Neural progenitor cell (in vitro differentiated cells): ENCODE measurements around the gene SBK2. TPM values are rescaled to one million over a fixed set of nuclear protein-coding genes. Genes with fewer than 3 reads are reported as not detected.

Experiments used
- DNase-seq: peaks from one replicate; pipeline ENCODE4 v3.0.0-alpha.2; 2016; ENCODE audit warnings: low spot score
- H2AFZ ChIP-seq: fragments of 200-600 bp; sonication (generic); replicated peaks from 2 replicates; pipeline ENCODE4 v1.6.1; 2016; ENCODE audit warnings: antibody characterized with exemption
- H3F3A ChIP-seq: fragments of 200-600 bp; sonication (generic); 2 replicates; pipeline ENCODE4 v1.6.1; 2016; ENCODE audit warnings: antibody characterized with exemption, low read depth
- H3K27ac ChIP-seq: fragments of 200-600 bp; sonication (generic); 2 replicates; pipeline ENCODE4 v1.5.1; 2016; ENCODE audit warnings: mild to moderate bottlenecking
- H3K27me3 ChIP-seq: fragments of 200-600 bp; sonication (generic); 2 replicates; pipeline ENCODE4 v1.6.1; 2016; ENCODE audit warnings: mild to moderate bottlenecking, moderate library complexity
- H3K36me3 ChIP-seq: fragments of 200-600 bp; sonication (generic); 2 replicates; pipeline ENCODE4 v1.5.1; 2016
- H3K4me1 ChIP-seq: fragments of 200-600 bp; sonication (generic); 2 replicates; pipeline ENCODE4 v1.6.1; 2016; ENCODE audit warnings: mixed run types
- H3K4me2 ChIP-seq: fragments of 200-600 bp; sonication (generic); 2 replicates; pipeline ENCODE4 v1.6.1; 2016
- H3K4me3 ChIP-seq: fragments of 200-600 bp; sonication (generic); 2 replicates; pipeline ENCODE4 v1.5.1; 2016
- H3K79me2 ChIP-seq: fragments of 200-600 bp; sonication (generic); 2 replicates; pipeline ENCODE4 v1.6.1; 2016; ENCODE audit warnings: low read depth
- H3K9ac ChIP-seq: fragments of 200-600 bp; sonication (generic); 2 replicates; pipeline ENCODE4 v1.6.1; 2016
- H3K9me3 ChIP-seq: fragments of 200-600 bp; sonication (generic); 2 replicates; pipeline ENCODE4 v1.5.1; 2016; ENCODE audit warnings: low read depth
- H4K20me1 ChIP-seq: fragments of 200-600 bp; sonication (generic); 2 replicates; pipeline ENCODE4 v1.6.1; 2016; ENCODE audit warnings: low read depth
- H3K27ac Mint-ChIP-seq: 3 replicates; pipeline ENCODE4 v1.8.0; 2021; ENCODE audit warnings: mixed read lengths
- H3K27me3 Mint-ChIP-seq: 2 replicates; pipeline ENCODE4 v1.8.0; 2022; ENCODE audit warnings: low read depth, mild to moderate bottlenecking, inconsistent platforms, moderate library complexity, mixed read lengths; ENCODE audit not compliant: insufficient read depth
- H3K36me3 Mint-ChIP-seq: 3 replicates; pipeline ENCODE4 v1.8.0; 2021; ENCODE audit warnings: mixed read lengths
- H3K4me1 Mint-ChIP-seq: 3 replicates; pipeline ENCODE4 v1.8.0; 2021; ENCODE audit warnings: mixed read lengths
- H3K4me3 Mint-ChIP-seq: 3 replicates; pipeline ENCODE4 v1.8.0; 2021; ENCODE audit warnings: mild to moderate bottlenecking, moderate library complexity, mixed read lengths
- H3K9me3 Mint-ChIP-seq: 3 replicates; pipeline ENCODE4 v1.8.0; 2020; ENCODE audit warnings: mixed read lengths
- EZH2 ChIP-seq: fragments of 200-600 bp; sonication (generic); IDR thresholded peaks from 2 replicates; pipeline ENCODE4 v1.6.1; 2017; ENCODE audit warnings: antibody characterized with exemption, mild to moderate bottlenecking, moderate library complexity
- EZH2phosphoT487 ChIP-seq: fragments of 200-600 bp; sonication (generic); IDR thresholded peaks from 2 replicates; pipeline ENCODE4 v1.6.1; 2017; ENCODE audit warnings: antibody characterized with exemption
- total RNA-seq: library from RNA; depleted of rRNA; stranded (reverse); fragments of >200 nt; gene quantifications from 2 replicates; pipeline ENCODE4 v1.2.3, GENCODE V29; 2015; ENCODE audit warnings: low replicate concordance
- TF ChIP-seq, protein P1 (sequence below): fragments of 200-600 bp; sonication (generic); IDR thresholded peaks from 2 replicates; pipeline ENCODE4 v1.5.1; 2017; ENCODE audit warnings: antibody characterized with exemption, mild to moderate bottlenecking

SBK2 gene
- total RNA-seq, 1 donor from 2014 or later, result not detected

DNA sequence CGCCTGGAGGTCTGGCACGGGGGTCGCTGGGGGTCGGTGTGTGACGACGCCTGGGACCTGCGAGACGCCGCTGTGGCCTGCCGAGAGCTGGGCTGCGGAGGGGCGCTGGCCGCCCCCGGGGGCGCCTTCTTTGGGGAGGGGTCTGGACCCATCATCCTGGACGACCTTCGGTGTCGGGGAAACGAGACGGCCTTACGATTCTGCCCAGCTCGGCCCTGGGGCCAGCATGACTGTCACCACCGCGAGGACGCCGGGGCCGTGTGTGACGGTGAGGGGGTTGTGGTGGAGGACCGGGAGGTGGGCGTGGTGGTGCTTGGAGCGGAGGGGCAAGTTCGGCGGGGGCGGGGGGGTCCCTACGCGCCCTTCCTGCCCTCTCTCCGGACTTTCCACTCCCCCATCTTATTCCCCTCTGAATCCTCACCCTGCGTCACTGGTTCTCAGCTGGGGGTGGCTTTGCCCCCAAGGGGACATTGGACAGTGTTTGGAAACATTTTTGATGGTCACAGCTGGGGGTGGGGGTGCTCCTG is 43.2 kb downstream of the SBK2 start:
- Histone ChIP-seq H3K4me2 (no peak overlapping the region), H3K4me3 (no peak overlapping the region), H3K9me3 (no peaks in the 10 kb centered on the region), H2AFZ (no peak overlapping the region), H3F3A (no peaks in the 10 kb centered on the region), H3K9ac (no peak overlapping the region), H3K27me3 (no peaks in the 10 kb centered on the region), H3K27ac (no peak overlapping the region), H3K4me1 (peaks cover 8% of the 10 kb centered on the region), H3K79me2 (no peaks in the 10 kb centered on the region), H3K36me3 (no peaks in the 10 kb centered on the region), H4K20me1 (no peaks in the 10 kb centered on the region)
- no peak for TF ChIP-seq EZH2phosphoT487
- TF ChIP-seq, protein P1, sequence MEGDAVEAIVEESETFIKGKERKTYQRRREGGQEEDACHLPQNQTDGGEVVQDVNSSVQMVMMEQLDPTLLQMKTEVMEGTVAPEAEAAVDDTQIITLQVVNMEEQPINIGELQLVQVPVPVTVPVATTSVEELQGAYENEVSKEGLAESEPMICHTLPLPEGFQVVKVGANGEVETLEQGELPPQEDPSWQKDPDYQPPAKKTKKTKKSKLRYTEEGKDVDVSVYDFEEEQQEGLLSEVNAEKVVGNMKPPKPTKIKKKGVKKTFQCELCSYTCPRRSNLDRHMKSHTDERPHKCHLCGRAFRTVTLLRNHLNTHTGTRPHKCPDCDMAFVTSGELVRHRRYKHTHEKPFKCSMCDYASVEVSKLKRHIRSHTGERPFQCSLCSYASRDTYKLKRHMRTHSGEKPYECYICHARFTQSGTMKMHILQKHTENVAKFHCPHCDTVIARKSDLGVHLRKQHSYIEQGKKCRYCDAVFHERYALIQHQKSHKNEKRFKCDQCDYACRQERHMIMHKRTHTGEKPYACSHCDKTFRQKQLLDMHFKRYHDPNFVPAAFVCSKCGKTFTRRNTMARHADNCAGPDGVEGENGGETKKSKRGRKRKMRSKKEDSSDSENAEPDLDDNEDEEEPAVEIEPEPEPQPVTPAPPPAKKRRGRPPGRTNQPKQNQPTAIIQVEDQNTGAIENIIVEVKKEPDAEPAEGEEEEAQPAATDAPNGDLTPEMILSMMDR, result no peak
- no peak for TF ChIP-seq EZH2
- Mint-ChIP-seq H3K27me3 (peaks cover 6% of the 10 kb centered on the region), H3K36me3 (no peaks in the 10 kb centered on the region), H3K4me3 (no peak overlapping the region), H3K9me3 (no peaks in the 10 kb centered on the region), H3K4me1 (peaks cover 23% of the 10 kb centered on the region), H3K27ac (no peak overlapping the region)
- DNase-seq, result no peak

GRCh38 chr19:55493052-55493644 is 43.8 kb downstream of the SBK2 start:
- Histone ChIP-seq H3K9me3 (no peaks in the 10 kb centered on the region), H2AFZ (no peak overlapping the region), H3F3A (no peaks in the 10 kb centered on the region), H3K79me2 (no peaks in the 10 kb centered on the region), H3K9ac (no peak overlapping the region), H3K4me2 (no peak overlapping the region), H3K27me3 (no peaks in the 10 kb centered on the region), H3K36me3 (no peaks in the 10 kb centered on the region), H3K4me1 (peaks cover 13% of the 10 kb centered on the region), H4K20me1 (no peaks in the 10 kb centered on the region), H3K4me3 (no peak overlapping the region), H3K27ac (no peak overlapping the region)
- Mint-ChIP-seq H3K4me1 (peaks cover 23% of the 10 kb centered on the region), H3K27ac (peak overlapping the region; percentile 66), H3K9me3 (no peaks in the 10 kb centered on the region), H3K4me3 (peak overlapping the region; percentile 12), H3K36me3 (no peaks in the 10 kb centered on the region), H3K27me3 (peaks cover 6% of the 10 kb centered on the region)
- TF ChIP-seq EZH2phosphoT487 (no peak), EZH2 (no peak)
- TF ChIP-seq, protein P1, result no peak
- DNase-seq, result no peak

GRCh38 chr19:55492362-55492944 is 44.5 kb downstream of the SBK2 start:
- H3K4me3 Mint-ChIP-seq, result no peak overlapping the region
- no peaks in the 10 kb centered on the region for H3K36me3 ChIP-seq
- no peak for DNase-seq

More at GRCh38 chr19:55492362-55492944, 44.5 kb downstream of the SBK2 start:
- H3F3A ChIP-seq, result peaks cover 5% of the 10 kb centered on the region
- no peak overlapping the region for H3K4me2 ChIP-seq
- no peak overlapping the region for H3K4me3 ChIP-seq
- no peak overlapping the region for H3K27ac ChIP-seq
- H4K20me1 ChIP-seq, result peaks cover 6% of the 10 kb centered on the region
- Mint-ChIP-seq H3K36me3 (no peaks in the 10 kb centered on the region), H3K4me1 (peaks cover 25% of the 10 kb centered on the region), H3K27me3 (peaks cover 6% of the 10 kb centered on the region), H3K9me3 (no peaks in the 10 kb centered on the region), H3K27ac (peak overlapping the region; percentile 38)
- H3K9ac ChIP-seq, result no peak overlapping the region
- no peaks in the 10 kb centered on the region for H3K9me3 ChIP-seq
- no peaks in the 10 kb centered on the region for H3K27me3 ChIP-seq
- TF ChIP-seq EZH2 (no peak), EZH2phosphoT487 (no peak)
- TF ChIP-seq, protein P1, result no peak
- H2AFZ ChIP-seq, result no peak overlapping the region
- H3K4me1 ChIP-seq, result peaks cover 17% of the 10 kb centered on the region
- no peaks in the 10 kb centered on the region for H3K79me2 ChIP-seq
